Measurements from ENCODE around the gene CCNI.
"Not testable (repeated sequence)": the region's sequence is repeated elsewhere in the genome, so short reads cannot be mapped to it uniquely, and the experiment has no call there.

The CCNI gene

DNA sequence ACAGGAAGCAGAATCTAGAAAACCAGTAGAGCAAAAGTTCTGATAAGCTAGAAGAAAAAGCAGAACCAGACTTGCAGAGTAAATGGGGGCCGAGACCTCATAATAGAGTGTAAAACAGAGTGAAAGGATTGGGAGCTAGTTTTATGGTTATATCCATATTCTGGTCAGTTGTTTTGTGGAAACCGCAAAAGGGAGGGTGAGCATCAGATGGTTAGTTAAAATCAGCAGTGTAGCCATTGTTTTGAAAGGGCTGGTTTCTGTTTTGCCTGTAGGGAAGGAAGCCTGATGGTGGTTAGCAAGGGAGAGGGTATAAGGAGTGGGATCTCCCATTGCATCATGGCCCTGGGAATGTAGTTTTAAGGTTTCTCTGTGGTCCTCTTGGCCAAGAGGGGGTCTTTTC is 17.2 kb upstream of the CCNI start:
- H3K4me3 ChIP-seq (IDR thresholded peaks at IDR 0.05; ENCODE audit: insufficient read depth, low read depth, low read length), result no peak overlapping the region
- no peaks in the 10 kb centered on the region for H4K20me1 ChIP-seq (ENCODE audit: insufficient read depth)
- H3K4me2 ChIP-seq, result no peak overlapping the region
- peaks cover 7% of the 10 kb centered on the region for H3K4me1 ChIP-seq (ENCODE audit: low read depth, poor library complexity, severe bottlenecking)
- no peak overlapping the region for H2AFZ ChIP-seq (ENCODE audit: low read depth)
- H3K27me3 ChIP-seq (ENCODE audit: insufficient read depth, low read depth), result no peaks in the 10 kb centered on the region
- H3K79me2 ChIP-seq (ENCODE audit: insufficient read depth, low read depth), result no peaks in the 10 kb centered on the region
- H3K27ac ChIP-seq, result no peak overlapping the region
- no peak overlapping the region for H3K9ac ChIP-seq
- no peaks in the 10 kb centered on the region for H3K36me3 ChIP-seq (ENCODE audit: insufficient read depth)
- no peak for TF ChIP-seq CTCF (conservative IDR thresholded peaks at IDR 0.05; ENCODE audit: low read depth, low read length)

- no peak overlapping the region for H3K27ac ChIP-seq
- H3K36me3 ChIP-seq (ENCODE audit: insufficient read depth), result no peaks in the 10 kb centered on the region
- H3K4me2 ChIP-seq, result no peak overlapping the region
- H3K4me1 ChIP-seq (ENCODE audit: low read depth, poor library complexity, severe bottlenecking), result no peaks in the 10 kb centered on the region
- H3K4me3 ChIP-seq (IDR thresholded peaks at IDR 0.05; ENCODE audit: insufficient read depth, low read depth, low read length), result no peak overlapping the region
- H3K9ac ChIP-seq, result no peak overlapping the region
- H2AFZ ChIP-seq (ENCODE audit: low read depth), result no peak overlapping the region
- no peaks in the 10 kb centered on the region for H3K79me2 ChIP-seq (ENCODE audit: insufficient read depth, low read depth)
- H3K27me3 ChIP-seq (ENCODE audit: insufficient read depth, low read depth), result no peaks in the 10 kb centered on the region
- no peak for TF ChIP-seq CTCF (conservative IDR thresholded peaks at IDR 0.05; ENCODE audit: low read depth, low read length)
- no peaks in the 10 kb centered on the region for H4K20me1 ChIP-seq (ENCODE audit: insufficient read depth)
Observed at GRCh38 chr4:77089866-77090265, 14.1 kb upstream of the CCNI start.

DNA sequence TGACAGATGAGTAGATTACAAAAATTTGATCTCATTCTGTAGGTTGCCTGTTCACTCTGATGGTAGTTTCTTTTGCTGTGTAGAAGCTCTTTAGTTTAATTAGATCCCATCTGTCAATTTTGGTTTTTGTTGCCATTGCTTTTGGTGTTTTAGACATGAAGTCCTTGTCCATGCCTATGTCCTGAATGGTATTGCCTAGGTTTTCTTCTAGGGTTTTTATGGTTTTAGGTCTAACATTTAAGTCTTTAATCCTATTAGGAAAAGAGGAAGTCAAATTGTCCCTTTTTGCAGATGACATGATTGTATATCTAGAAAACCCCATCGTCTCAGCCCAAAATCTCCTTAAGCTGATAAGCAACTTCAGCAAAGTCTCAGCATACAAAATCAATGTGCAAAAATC is 11.2 kb upstream of the CCNI start:
- H3K9ac ChIP-seq; H3K4me3 ChIP-seq (IDR thresholded peaks at IDR 0.05; ENCODE audit: insufficient read depth, low read depth, low read length); H3K4me2 ChIP-seq; H3K4me1 ChIP-seq (ENCODE audit: low read depth, poor library complexity, severe bottlenecking); H2AFZ ChIP-seq (ENCODE audit: low read depth); H3K79me2 ChIP-seq (ENCODE audit: insufficient read depth, low read depth); H3K27me3 ChIP-seq (ENCODE audit: insufficient read depth, low read depth); H4K20me1 ChIP-seq (ENCODE audit: insufficient read depth); H3K27ac ChIP-seq; H3K36me3 ChIP-seq (ENCODE audit: insufficient read depth): not testable (repeated sequence)

GRCh38 chr4:77084019-77084639 is 8.3 kb upstream of the CCNI start:
- no peaks in the 10 kb centered on the region for H3K79me2 ChIP-seq (ENCODE audit: insufficient read depth, low read depth)
- H3K4me3 ChIP-seq (IDR thresholded peaks at IDR 0.05; ENCODE audit: insufficient read depth, low read depth, low read length), result no peak overlapping the region
- no peaks in the 10 kb centered on the region for H4K20me1 ChIP-seq (ENCODE audit: insufficient read depth)
- H3K27me3 ChIP-seq (ENCODE audit: insufficient read depth, low read depth), result no peaks in the 10 kb centered on the region
- no peak overlapping the region for H3K27ac ChIP-seq
- H3K4me2 ChIP-seq, result no peak overlapping the region
- H3K36me3 ChIP-seq (ENCODE audit: insufficient read depth), result no peaks in the 10 kb centered on the region
- no peak overlapping the region for H3K9ac ChIP-seq
- TF ChIP-seq CTCF (conservative IDR thresholded peaks at IDR 0.05; ENCODE audit: low read depth, low read length), result no peak
- H2AFZ ChIP-seq (ENCODE audit: low read depth), result no peak overlapping the region
- H3K4me1 ChIP-seq (ENCODE audit: low read depth, poor library complexity, severe bottlenecking), result no peaks in the 10 kb centered on the region

DNA sequence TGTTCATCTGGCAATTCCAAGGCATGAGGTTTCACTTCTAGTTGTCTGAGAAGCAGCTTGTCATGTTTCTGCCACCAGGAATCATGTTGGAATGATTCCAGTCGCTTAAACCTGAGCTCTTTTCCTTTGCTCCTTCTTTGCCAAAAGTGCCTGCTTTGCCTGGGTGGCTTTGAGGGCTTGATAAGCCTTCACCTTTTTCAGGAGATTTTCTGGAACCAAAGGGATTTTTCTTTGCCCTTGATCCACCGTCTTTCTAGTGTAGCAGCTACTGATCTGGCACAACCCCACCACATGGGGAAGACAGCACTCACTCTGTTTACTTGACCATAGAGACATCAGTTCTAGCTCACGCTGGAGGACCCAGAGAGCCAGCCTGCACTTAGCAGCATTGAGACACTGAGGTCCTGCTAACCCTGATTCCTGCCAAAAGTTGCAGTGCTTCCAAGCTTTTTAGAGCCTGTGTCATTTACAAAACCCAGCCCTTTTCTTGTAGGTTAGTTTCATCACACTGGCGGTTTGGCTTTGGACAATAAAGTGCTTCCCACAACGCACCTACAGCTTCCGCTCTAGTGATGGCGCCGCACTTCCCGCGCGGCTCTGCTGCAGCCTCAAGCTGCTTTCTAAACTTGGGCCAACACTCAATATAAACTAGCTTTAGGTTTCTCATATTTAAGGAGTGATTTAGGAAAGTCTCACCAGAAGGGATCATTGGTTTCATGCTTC is 7.3 kb upstream of the CCNI start:
- Histone ChIP-seq H3K4me2 (no peak overlapping the region), H3K4me1 (ENCODE audit: low read depth, poor library complexity, severe bottlenecking) (no peaks in the 10 kb centered on the region), H4K20me1 (ENCODE audit: insufficient read depth) (no peaks in the 10 kb centered on the region), H3K9ac (no peak overlapping the region), H3K79me2 (ENCODE audit: insufficient read depth, low read depth) (no peaks in the 10 kb centered on the region), H3K4me3 (IDR thresholded peaks at IDR 0.05; ENCODE audit: insufficient read depth, low read depth, low read length) (no peak overlapping the region), H3K27me3 (ENCODE audit: insufficient read depth, low read depth) (no peaks in the 10 kb centered on the region), H3K27ac (no peak overlapping the region), H3K36me3 (ENCODE audit: insufficient read depth) (no peaks in the 10 kb centered on the region), H2AFZ (ENCODE audit: low read depth) (no peak overlapping the region)
- no peak for TF ChIP-seq CTCF (conservative IDR thresholded peaks at IDR 0.05; ENCODE audit: low read depth, low read length)

GRCh38 chr4:77080806-77081205 is 5.0 kb upstream of the CCNI start:
- not testable (repeated sequence) for H3K4me1 ChIP-seq (ENCODE audit: low read depth, poor library complexity, severe bottlenecking); H2AFZ ChIP-seq (ENCODE audit: low read depth); H3K4me3 ChIP-seq (IDR thresholded peaks at IDR 0.05; ENCODE audit: insufficient read depth, low read depth, low read length); H4K20me1 ChIP-seq (ENCODE audit: insufficient read depth); H3K79me2 ChIP-seq (ENCODE audit: insufficient read depth, low read depth); H3K9ac ChIP-seq; H3K36me3 ChIP-seq (ENCODE audit: insufficient read depth); H3K27me3 ChIP-seq (ENCODE audit: insufficient read depth, low read depth); H3K27ac ChIP-seq; H3K4me2 ChIP-seq
